WERI-Rb-1 (cell line): ENCODE measurements around the gene NAA50.

ENCODE experiments used
- DNase-seq: peaks from one replicate; pipeline ENCODE4 v3.0.0-alpha.2; 2020
- H3K27ac ChIP-seq: fragments of 250-450 bp; sonication (Bioruptor Pico); 2 replicates; pipeline ENCODE4 v1.5.1; 2020; ENCODE audit warnings: mild to moderate bottlenecking, moderate library complexity
- H3K27me3 ChIP-seq: fragments of 250-450 bp; sonication (Bioruptor Pico); 2 replicates; pipeline ENCODE4 v1.5.1; 2021; ENCODE audit warnings: mild to moderate bottlenecking, low read depth, moderate library complexity; ENCODE audit not compliant: insufficient read depth, severe bottlenecking
- H3K36me3 ChIP-seq: fragments of 250-450 bp; sonication (Bioruptor Pico); 2 replicates; pipeline ENCODE4 v1.5.1; 2020; ENCODE audit warnings: mild to moderate bottlenecking, moderate library complexity
- H3K4me3 ChIP-seq: 2 replicates; pipeline ENCODE4 v1.5.1; 2011; ENCODE audit warnings: low read depth, mild to moderate bottlenecking, control low read depth, low read length
- H3K9me3 ChIP-seq: fragments of 250-450 bp; sonication (Bioruptor Pico); 2 replicates; pipeline ENCODE4 v1.5.1; 2021; ENCODE audit warnings: mild to moderate bottlenecking, moderate library complexity; ENCODE audit not compliant: severe bottlenecking
- TF ChIP-seq, protein P1 (sequence below): IDR thresholded peaks from 2 replicates; pipeline ENCODE4 v1.5.1; 2011; ENCODE audit warnings: low read depth, mild to moderate bottlenecking, control low read depth, inconsistent platforms, low read length

The NAA50 gene

GRCh38 chr3:113783463-113783862 lies 37.4 kb upstream of the NAA50 start:
- H3K27ac ChIP-seq, result no peak overlapping the region
- DNase-seq, result no peak
- no peaks in the 10 kb centered on the region for H3K27me3 ChIP-seq
- H3K36me3 ChIP-seq, result peaks cover 14% of the 10 kb centered on the region
- TF ChIP-seq, protein P1, sequence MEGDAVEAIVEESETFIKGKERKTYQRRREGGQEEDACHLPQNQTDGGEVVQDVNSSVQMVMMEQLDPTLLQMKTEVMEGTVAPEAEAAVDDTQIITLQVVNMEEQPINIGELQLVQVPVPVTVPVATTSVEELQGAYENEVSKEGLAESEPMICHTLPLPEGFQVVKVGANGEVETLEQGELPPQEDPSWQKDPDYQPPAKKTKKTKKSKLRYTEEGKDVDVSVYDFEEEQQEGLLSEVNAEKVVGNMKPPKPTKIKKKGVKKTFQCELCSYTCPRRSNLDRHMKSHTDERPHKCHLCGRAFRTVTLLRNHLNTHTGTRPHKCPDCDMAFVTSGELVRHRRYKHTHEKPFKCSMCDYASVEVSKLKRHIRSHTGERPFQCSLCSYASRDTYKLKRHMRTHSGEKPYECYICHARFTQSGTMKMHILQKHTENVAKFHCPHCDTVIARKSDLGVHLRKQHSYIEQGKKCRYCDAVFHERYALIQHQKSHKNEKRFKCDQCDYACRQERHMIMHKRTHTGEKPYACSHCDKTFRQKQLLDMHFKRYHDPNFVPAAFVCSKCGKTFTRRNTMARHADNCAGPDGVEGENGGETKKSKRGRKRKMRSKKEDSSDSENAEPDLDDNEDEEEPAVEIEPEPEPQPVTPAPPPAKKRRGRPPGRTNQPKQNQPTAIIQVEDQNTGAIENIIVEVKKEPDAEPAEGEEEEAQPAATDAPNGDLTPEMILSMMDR, result no peak
- H3K4me3 ChIP-seq, result no peak overlapping the region
- H3K9me3 ChIP-seq, result no peaks in the 10 kb centered on the region

DNA sequence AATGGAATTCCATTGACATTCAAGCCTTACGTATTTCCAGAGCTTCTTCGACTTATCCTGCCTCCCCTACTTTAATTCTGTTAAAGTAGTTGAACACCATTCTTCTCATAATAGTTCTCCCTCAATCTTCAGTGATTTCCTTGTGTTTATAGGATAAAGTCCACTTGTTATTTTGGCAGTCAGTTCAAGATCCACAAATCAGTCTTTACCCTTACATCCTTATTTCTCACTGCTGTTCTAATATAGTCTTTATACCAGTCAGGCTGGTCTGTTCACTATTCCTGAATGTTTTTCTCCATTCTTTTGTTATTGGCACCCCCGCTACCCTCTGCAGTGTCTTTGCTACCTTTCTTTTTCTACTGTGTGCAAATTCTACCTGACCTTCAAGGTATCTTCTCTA lies 30.5 kb upstream of the NAA50 start:
- H3K36me3 ChIP-seq, result no peaks in the 10 kb centered on the region
- H3K27ac ChIP-seq, result no peak overlapping the region
- DNase-seq, result no peak
- no peaks in the 10 kb centered on the region for H3K27me3 ChIP-seq
- no peaks in the 10 kb centered on the region for H3K9me3 ChIP-seq
- TF ChIP-seq, protein P1, result no peak
- H3K4me3 ChIP-seq, result no peak overlapping the region

DNA sequence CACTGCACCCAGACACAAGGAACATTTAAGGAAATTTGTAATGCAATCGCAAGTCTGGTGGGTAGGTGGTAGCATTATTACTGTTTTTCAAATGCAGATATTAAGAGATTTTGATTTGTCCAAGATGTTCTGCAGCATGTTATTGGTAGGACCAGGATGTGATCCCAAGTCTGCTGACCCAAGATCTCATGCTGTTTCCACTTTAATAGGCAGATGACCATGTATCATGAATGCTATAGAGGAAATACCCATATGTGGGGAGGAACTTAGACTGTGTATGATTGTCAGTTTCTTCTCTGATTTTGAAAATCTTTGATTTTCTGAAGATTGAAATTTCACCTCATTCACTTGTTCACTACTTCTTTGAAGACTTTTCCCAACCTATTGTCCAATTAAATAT lies 29.5 kb upstream of the NAA50 start:
- H3K9me3 ChIP-seq, result no peaks in the 10 kb centered on the region
- no peaks in the 10 kb centered on the region for H3K27me3 ChIP-seq
- H3K27ac ChIP-seq, result no peak overlapping the region
- no peak for DNase-seq
- TF ChIP-seq, protein P1, result no peak
- no peaks in the 10 kb centered on the region for H3K36me3 ChIP-seq
- H3K4me3 ChIP-seq, result no peak overlapping the region

DNA sequence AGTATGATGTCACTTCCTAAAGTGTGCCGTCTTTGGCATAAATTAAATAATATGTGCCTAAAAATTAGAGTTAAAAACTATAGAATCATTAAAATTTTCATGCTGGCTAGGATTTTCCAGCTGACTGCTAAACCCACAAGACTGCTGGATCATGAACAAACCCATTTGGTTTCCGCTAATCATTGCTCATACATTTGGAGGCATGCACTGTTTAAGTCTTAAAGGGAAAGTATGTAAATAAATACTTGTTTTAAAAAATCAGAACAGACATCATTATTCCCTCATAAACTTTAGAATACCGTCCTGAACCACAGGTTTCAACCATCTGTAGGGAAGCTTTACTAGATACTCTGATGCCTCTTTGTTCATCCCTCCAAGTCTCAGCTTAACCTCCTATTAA lies 27.3 kb upstream of the NAA50 start:
- Histone ChIP-seq H3K4me3 (no peak overlapping the region), H3K27me3 (no peaks in the 10 kb centered on the region), H3K9me3 (no peaks in the 10 kb centered on the region), H3K36me3 (no peaks in the 10 kb centered on the region), H3K27ac (no peak overlapping the region)
- DNase-seq, result no peak
- TF ChIP-seq, protein P1, result no peak

GRCh38 chr3:113771993-113772392 lies 25.9 kb upstream of the NAA50 start:
- Histone ChIP-seq H3K27ac (no peak overlapping the region), H3K36me3 (no peaks in the 10 kb centered on the region), H3K4me3 (no peak overlapping the region), H3K27me3 (no peaks in the 10 kb centered on the region), H3K9me3 (no peaks in the 10 kb centered on the region)
- no peak for DNase-seq
- TF ChIP-seq, protein P1, result no peak

DNA sequence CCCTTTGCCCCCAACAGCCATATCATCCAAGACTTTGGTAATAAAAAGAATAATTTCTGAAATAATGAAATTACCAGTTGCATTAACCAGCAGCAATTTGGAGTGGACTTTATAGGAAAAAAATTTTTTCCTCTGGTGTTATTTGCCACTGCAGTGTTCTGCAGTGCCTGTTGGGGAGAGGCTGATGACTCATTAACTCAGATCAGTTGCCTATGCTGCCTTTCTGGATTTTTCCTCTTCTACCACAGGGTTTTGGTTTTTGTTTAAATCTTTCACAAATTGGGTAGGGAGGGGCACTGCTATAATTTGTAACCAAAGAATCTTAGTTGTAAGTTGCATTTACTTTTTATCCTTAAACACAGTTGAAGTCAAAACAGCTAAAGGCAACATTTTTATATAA lies 23.5 kb upstream of the NAA50 start:
- DNase-seq, result no peak
- Histone ChIP-seq H3K9me3 (no peaks in the 10 kb centered on the region), H3K36me3 (no peaks in the 10 kb centered on the region), H3K27me3 (no peaks in the 10 kb centered on the region), H3K4me3 (no peak overlapping the region), H3K27ac (no peak overlapping the region)
- TF ChIP-seq, protein P1, result no peak
